Midbrain (tissue), 1 donor: ENCODE data around the gene AQP3.
"Not testable (repeated sequence)": the region's sequence is repeated elsewhere in the genome, so short reads cannot be mapped to it uniquely, and the experiment has no call there.

ENCODE experiments used
- DNase-seq: peaks from one replicate; lab custom pipeline; 2025; lab: John Stamatoyannopoulos, UW

Gene AQP3

DNA sequence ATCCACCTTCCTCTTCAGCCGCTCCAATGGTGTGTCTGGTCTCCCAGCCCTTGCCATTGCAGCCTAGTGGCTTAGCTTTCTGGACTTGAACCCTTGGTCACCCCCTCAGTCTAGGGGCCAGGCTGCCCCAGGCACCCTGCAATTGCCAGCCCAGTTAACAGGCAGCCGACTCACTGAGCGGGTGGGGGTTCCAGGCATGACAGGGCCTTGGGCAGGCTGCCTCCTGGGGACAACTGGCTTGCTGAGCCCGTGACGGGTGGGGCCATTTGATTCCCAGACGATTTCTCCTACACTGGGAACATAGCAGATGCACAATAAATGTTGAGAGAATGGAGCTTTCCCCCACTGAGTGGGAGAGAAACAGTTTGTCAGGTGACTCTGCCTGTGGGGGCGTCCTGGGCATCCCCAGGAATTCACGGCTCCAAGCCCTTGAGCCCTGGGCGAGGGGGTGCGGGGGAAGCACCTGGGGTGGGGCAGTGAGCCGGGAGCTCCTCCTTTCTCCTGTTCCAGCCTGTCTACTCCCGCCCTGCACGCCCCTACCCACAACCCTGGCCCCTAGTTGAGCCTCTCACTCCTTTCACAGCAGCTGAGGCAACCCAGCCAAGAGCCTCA is 32.4 kb downstream of the AQP3 start:
- DNase-seq, result no peak

DNA sequence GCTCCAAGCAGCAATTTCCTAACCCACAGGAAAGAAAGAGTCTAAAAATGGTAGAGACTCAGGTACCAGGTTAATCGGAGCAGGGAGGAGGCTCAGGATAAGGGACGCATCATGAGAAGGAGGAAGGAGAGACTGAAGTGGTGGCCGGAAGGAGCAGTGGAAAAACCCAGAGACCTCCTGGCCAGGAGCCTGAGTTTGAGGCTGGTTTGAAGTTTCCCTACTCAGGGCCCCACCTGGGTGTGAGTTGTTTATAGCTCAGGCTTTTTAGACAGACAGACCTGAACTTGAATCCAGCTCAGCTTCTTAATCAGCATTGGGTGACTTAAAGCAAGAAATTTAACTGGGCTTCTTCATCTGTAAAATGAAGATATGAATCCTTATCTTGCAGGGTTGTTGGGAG is 33.1 kb downstream of the AQP3 start:
- DNase-seq, result no peak

DNA sequence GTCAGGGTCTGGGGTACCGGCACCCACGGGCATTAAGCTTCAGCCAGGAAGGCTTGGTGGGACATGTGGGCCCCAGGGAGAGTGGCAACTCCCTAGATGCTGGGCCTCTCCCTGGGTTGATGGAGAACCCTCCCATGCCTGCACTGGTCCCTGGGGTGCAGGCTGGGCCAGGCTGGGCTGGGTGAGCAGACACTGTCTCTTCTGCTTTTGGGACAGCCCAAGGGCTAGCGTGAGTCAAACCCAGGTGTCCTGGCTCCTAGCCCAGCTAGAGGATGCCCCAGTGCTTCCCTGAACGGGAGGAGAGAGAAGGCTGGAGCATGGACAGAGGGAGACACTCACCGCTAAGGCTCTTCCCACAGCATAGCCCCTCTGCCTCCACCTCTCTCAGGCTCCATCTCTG is 39.3 kb downstream of the AQP3 start:
- no peak for DNase-seq

DNA sequence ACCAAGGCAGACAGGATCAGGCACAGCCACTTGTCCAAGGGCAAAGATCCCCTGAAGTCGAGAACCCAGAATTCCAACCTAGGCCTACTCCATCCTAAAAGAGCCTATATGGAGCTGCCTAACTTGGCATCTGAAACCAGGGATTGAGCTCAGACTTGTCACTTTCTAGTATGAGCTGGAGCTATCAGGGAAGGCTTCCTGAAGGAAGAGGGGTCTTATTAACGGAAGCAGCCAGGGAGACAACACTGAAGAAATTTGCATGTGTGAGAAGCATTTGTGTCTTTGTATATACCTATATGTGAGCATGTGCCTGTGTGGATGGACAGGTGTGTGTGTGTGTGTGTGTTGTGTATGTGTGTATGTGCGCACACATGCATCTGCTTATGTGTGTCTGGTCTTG is 40.3 kb downstream of the AQP3 start:
- no peak for DNase-seq

DNA sequence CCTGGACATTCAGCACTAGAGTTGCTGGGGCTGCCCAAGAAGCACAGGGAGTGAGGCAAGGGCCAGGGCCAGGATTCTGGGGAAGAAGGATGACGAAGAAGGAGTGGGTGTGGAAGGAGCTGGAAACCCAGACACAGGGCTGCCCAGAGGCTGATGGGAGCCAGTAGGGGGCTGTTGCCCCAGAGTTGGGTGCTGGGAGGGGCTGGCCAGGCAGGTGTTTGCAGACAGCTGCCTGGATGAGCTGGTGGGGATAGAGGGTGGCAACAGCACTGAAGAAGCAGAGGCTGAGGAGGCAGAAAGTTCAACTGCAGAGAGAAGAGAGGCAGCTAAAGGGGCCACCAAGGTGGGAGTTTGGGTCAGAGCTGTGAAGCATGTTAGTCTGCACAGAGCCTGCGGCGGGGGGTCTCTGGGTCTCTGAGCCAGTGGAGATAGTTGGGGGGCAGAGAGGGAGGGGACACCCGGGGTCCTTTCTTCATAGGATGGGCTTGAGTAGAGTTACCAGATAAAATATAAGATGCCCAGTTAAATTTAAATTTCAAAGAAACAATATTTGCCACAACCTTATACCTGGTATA is 42.5 kb downstream of the AQP3 start:
- DNase-seq, result no peak

DNA sequence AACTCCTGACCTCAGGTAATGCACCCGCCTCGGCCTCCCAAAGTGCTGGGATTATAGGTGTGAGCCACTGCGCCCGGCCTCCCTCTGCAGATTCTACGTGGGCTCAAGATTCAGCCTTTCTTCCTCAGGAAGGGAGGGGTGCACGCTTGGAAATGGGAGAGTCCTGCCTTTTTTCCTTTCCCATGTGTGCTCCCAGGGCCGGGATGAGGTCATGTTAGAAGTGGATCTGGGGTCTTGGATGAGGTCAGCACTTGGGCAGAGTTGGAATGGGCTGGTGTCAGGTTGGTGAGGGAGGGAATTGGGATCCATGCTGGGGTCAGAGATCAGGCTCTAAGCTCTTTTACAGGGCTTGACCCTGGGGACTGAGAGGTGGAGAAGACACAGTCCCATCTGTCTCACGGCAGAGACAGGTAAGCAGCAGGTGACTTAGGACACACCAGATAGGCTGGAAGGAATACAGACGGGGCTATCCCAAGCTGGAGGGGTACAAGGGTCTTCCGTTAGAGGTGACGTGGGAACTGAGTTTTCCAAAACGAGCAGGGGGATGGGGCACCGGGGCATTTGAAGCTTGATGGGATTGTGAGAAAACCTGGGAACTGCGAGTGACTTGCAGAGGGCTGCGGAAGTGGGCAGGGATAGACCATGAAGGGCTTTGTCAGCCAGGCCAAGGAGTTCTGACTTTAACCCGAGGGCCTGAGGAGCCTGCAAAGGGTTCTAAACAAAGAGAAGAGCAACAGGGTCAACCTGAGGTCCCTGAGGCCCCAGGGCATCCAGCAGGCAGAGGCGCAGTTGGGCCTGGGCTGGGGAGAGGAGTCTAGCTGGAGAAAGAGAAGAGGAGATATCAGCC is 43.2 kb downstream of the AQP3 start:
- no peak for DNase-seq

DNA sequence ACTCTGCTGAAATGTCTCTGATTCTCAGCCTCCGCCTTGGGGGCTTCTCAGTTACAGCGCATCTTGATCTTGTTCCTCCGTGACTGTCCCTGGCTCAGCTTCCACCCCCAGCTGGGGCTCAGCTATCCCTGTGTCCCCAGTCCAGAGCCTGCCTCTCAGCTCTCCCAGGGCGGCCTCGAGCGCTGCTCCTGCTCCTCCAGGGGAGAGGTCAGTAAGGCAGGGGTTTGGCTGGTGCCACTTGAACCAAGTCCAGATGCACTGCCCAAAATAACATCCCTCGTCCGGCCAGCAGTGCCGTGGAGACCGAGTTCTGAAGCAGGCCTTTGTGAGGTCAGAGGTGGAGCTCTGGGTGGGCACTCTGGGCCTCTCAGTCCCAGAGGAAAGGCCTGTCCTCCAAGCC is 45.0 kb downstream of the AQP3 start, which contains the start of gene AQP7:
AQP7 (minus strand) TSS at position 198 of the 400 bp plus-strand sequence. CDS start 1,306 bp downstream, outside the sequence.
- not testable (repeated sequence) for DNase-seq

DNA sequence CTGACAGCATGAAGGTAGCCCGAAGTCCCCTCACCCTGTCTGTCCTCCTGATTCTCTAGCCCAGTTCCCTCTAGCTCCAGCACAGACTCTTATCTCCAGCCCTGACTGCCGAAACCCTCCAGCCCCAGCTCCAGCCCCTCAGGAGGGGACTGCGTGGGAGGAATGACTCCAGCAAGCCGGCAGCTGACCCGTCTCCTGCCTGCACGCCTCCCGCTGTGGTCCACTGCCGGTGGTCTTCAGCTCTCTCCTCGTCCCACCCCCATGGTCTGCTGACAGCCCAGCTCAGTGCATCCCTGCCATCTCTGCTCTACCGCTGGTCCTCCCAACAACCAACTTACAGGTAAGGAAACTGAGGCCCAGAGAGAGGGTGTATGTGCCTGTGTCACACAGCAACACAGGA is 45.6 kb downstream of the AQP3 start:
- not testable (repeated sequence) for DNase-seq

DNA sequence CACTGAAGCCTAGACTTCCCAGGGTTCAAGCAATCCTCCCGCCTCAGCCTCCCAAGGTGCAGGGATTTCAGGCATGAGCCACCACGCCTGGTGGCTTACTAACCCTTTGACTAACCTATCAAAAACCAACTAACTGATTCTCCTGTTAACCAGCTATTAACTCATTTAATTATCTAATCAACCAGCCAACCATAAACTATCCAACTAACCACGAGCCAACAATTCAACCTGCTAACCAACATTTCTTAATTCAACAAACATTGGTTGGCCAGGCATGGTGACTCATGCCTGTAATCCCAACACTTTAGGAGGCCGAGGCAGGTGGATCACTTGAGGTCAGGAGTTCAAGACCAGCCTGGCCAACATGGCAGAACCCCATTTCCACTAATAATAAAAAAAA is 48.3 kb downstream of the AQP3 start:
- not testable (repeated sequence) for DNase-seq

DNA sequence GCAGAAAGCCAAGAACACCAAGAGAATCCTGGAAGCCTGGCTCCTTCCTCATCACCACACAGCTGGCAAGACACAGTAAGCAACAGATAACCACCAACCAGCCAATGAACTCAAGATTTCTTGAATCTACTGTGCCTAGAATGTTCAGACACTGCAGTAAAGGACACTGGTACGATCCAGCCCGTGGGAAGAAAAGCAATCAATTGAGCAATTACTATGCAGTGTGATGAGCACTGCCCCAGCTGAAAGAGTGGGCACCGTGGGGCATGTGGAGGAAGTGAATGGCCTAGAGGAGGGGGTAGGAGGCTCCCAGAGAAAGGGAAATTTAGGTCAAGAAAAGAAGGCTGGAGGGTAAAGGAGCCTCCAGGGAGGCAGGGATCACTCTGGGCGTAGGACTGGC is 49.6 kb downstream of the AQP3 start:
- not testable (repeated sequence) for DNase-seq

DNA sequence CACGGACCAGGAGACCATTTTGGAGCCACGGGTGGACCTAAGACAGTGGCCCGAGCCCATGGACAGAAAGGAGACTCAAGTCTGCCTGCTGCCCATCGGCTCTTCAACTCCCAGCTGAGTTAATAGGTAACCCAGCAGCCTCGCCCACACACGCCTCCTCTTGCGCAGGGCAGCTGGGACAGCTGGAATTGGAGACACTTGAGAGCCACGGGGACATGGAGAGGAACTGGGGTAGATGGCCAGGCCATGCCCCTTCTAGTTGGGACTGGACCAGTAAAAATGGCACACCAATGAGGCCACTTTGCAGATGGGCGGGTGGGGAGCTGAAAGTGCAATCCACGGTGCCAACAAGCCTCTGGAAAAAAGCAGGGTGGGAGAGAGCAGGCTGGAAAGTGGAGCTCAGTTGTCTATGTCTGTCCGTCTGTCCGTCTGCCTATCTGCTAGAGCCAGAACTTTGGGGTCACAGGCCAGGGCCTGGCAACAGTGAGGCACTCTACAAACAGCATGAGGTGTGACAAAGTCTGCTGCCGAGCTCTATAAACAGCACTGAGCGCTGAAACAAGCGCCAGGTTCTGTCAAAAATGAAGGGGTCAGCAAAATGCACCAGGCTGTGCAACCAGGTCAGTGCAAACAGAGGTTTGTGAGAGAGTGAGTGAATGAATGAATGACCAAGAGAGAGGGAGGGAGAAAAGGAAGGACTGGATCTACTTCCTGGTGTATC is 52.1 kb downstream of the AQP3 start:
- DNase-seq, result not testable (repeated sequence)

DNA sequence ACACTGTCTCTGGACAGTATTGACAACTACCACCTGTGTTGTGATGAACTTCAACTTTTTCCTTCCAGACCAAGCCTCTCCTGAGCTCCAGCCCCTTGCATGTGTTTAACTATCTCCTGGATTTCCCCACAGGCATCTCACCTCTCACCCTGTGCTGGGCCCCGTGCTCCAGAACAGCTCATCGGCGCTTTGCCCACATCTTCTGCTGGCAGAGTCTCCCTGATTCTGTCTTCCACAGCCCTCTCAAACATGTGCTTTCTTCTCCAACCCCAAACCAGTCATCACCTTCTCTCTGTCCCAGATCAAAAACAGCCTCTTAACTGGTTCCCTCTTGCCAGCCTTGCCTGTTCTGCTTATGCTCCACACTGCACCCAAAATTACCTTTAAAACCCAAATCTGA is 53.4 kb downstream of the AQP3 start:
- DNase-seq, result not testable (repeated sequence)

DNA sequence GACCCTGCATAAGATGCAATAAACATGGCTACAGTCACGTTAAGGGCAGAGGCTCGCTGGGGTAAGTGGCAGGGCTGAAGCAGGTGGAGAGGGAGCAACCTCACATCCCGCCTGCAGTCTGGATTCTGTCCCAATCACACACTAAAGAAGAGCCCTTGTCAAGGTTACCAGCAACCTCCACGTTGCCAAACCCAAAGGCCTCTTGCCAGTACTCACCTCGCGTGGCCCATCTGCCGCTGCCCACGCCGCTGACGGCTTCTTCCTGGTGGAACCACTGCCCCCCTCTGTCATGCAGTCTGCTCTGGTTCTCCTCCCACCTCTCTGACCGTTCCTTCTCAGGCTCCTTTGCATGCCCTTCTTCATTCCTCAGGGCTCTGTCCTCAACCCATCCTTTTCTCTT is 53.8 kb downstream of the AQP3 start:
- DNase-seq, result no peak

DNA sequence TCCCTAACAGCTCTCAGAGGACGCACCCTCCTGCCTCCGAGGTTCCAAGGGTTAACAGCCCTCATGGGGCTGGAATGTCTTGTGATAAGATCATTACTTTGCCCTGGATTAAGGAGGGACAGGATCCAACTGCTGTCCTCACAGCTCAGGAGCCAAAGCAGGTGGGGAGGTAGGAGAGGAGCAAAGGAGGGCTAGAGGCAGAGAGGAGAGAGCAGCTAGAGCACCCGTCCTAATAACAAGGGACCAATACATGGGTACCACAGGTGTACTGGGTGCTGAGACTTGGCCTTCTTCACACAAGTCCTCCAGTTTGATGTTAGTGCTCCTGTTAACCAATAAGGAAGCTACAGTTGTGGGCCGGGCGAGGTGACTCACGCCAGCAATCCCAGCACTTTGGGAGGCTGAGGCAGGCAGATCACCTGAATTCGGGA is 54.8 kb downstream of the AQP3 start:
- DNase-seq, result not testable (repeated sequence)
